Measurements from ENCODE around the gene GPC3. TPM values are rescaled to one million over a fixed set of nuclear protein-coding genes. Genes with fewer than 3 reads are reported as not detected.
A peak's percentile ranks its signal among the peaks of the same experiment; 100 is the strongest.

The GPC3 gene
- total RNA-seq, 4 donors from 2014 or later = 8.4 to 28.2 (median 20.4) TPM

DNA sequence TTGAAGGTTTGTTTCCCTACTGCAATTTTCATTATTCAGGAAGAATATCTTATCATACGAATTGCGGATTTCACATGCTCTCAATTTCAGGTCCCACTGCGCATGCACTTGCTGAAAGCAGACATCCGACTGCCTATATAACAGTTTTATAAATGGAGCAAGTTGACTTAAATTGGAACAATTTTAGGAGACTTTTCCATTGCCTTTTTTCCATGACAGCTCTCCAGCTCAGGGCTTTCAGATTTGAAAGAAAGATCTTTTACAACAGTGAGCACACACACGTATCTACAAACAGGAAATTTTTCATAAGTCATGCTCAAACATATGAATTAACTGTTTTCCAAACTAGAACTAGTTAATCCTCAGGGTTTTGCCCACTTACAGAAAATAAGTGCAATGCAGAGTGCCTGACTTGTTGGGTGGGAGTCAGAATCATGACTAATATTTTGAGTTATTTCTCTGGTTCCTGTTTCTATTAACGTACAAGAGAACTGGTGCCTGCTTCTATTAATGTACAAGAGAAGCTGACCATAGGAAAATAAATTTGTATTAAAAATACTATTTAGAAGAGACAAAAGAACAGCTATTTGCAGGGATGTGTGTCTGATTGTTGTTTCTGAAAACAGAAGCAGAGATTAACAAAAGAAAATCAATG lies 137.9 kb downstream of the GPC3 start:
- DNase-seq = no peak
- intact Hi-C loops (cut with DNase I) = no loop called here
- no peak overlapping the region for H3K4me3 ChIP-seq (replicated peaks in 1 of 3)

DNA sequence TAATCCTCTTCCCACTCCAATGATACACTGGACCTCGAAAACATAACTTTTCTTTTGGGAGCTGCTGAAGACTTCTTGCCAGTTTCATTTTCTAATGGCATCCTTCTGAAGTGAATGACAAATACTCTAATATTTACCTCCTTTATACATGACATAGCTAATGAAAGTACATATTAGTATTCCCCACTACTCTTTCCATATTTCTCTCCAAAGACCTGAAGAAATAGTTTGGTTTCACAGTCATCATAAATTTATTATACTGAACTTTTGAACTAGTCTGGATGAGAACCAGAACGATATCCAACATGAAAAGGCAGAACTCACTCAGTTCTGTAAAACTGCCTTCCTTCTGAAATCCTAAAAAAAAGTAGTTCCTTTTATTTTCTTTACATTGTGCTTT lies 139.1 kb downstream of the GPC3 start:
- H3K4me3 ChIP-seq (replicated peaks in 1 of 3) = no peak overlapping the region

More for the DNA sequence above, 137.9 kb downstream of the GPC3 start:
- 70 to 87% methylated on average over 6 of the region's 6 CpGs for WGBS, 2 donors
- H3K27ac ChIP-seq = no peak overlapping the region
- no peaks in the 10 kb centered on the region for H3K36me3 ChIP-seq
- H3K27me3 ChIP-seq = no peaks in the 10 kb centered on the region
- H3K9me3 ChIP-seq = no peaks in the 10 kb centered on the region
- no peak for TF ChIP-seq POLR2A (IDR thresholded peaks at IDR 0.05)
- TF ChIP-seq, protein P1, sequence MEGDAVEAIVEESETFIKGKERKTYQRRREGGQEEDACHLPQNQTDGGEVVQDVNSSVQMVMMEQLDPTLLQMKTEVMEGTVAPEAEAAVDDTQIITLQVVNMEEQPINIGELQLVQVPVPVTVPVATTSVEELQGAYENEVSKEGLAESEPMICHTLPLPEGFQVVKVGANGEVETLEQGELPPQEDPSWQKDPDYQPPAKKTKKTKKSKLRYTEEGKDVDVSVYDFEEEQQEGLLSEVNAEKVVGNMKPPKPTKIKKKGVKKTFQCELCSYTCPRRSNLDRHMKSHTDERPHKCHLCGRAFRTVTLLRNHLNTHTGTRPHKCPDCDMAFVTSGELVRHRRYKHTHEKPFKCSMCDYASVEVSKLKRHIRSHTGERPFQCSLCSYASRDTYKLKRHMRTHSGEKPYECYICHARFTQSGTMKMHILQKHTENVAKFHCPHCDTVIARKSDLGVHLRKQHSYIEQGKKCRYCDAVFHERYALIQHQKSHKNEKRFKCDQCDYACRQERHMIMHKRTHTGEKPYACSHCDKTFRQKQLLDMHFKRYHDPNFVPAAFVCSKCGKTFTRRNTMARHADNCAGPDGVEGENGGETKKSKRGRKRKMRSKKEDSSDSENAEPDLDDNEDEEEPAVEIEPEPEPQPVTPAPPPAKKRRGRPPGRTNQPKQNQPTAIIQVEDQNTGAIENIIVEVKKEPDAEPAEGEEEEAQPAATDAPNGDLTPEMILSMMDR (IDR thresholded peaks at IDR 0.05) = no peak
- no peaks in the 10 kb centered on the region for H3K4me1 ChIP-seq

DNA sequence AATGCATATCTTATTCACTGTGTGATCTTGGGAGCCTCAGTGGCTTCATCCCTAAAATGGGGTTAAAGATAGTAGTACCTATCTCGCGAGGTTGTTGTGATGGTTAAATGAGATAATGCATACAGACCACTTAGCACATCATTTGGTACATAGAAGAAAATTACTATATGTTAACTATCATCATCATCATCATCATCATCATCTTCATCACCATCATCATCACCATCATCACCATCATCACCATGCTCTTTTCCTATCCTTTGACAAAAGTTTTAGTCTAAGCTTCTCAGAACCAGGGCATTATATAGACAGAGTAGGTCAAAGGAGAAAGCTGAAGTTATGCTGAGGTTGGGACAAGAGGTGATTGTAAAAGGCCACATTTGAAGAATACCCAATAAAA lies 145.0 kb downstream of the GPC3 start:
- intact Hi-C loops (cut with DNase I) = no loop called here
- Histone ChIP-seq H3K9me3 (no peaks in the 10 kb centered on the region), H3K27me3 (no peaks in the 10 kb centered on the region), H3K4me1 (no peaks in the 10 kb centered on the region), H3K4me3 (replicated peaks in 1 of 3) (no peak overlapping the region), H3K36me3 (no peaks in the 10 kb centered on the region), H3K27ac (no peak overlapping the region)
- TF ChIP-seq, protein P1 (IDR thresholded peaks at IDR 0.05) = no peak
- TF ChIP-seq POLR2A (IDR thresholded peaks at IDR 0.05) = no peak
- DNase-seq = no peak
- 97 to 98% methylated on average over 2 of the region's 2 CpGs for WGBS, 2 donors

More for the DNA sequence above, 139.1 kb downstream of the GPC3 start:
- H3K27ac ChIP-seq = no peak overlapping the region
- intact Hi-C loops (cut with DNase I) = no loop called here
- H3K36me3 ChIP-seq = no peaks in the 10 kb centered on the region
- no peak for DNase-seq
- H3K27me3 ChIP-seq = no peaks in the 10 kb centered on the region
- no peaks in the 10 kb centered on the region for H3K9me3 ChIP-seq
- TF ChIP-seq, protein P1 (IDR thresholded peaks at IDR 0.05) = no peak
- TF ChIP-seq POLR2A (IDR thresholded peaks at IDR 0.05) = no peak
- 58 to 79% methylated on average over 2 of the region's 2 CpGs for WGBS, 2 donors
- no peaks in the 10 kb centered on the region for H3K4me1 ChIP-seq

DNA sequence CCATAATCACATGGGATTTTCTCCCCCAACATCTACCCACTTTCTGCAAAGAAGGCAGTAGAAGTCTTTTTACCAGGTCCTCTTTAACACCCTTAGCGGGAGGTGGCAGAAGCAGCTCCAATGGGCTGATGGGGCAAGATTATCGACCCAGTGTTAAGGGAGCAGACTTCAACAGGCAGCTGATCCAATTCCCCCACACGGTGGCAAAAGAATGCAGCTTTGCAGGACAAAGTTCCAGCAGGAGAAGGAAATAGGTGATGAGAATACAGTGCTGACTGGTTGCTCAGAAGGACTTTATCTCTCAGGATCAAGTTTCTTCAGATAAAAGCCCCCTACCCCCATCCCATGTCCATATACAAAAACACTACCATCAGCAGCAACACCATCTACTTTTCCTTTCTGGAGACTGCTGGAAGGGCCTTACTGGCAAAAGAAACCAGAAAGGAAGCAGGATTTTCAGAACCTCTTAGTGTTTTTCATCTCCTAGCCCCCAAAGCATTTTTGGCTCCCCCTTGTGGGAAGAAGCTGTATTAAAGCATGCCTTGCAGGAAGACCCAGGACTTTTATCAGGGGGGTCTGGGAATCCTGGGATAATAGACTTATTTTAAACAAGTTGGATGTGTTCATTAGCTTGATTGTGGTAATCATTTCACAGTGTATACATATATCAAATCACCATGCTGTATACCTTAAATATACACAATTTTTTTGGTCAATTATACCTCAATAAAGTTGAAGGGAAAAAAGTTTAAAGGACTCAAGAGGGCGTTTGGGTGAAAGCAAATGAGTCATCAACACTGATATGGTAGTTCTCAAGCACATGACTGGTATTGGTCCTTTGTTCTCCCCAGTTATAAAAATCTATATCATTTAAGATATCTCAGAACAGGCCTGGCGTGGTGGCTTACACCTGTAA lies 146.4 kb downstream of the GPC3 start:
- no peak for DNase-seq
- TF ChIP-seq POLR2A (IDR thresholded peaks at IDR 0.05) = no peak
- TF ChIP-seq, protein P1 (IDR thresholded peaks at IDR 0.05) = peak in 2 of 6 experiments; percentile 36 to 56
- WGBS, 2 donors = 69 to 73% methylated on average over 4 to 5 of the region's 5 CpGs
- H3K27ac ChIP-seq = no peak overlapping the region
- no peaks in the 10 kb centered on the region for H3K36me3 ChIP-seq
- no peaks in the 10 kb centered on the region for H3K9me3 ChIP-seq
- no peaks in the 10 kb centered on the region for H3K27me3 ChIP-seq
- intact Hi-C loops (cut with DNase I) = no loop called here
- no peak overlapping the region for H3K4me3 ChIP-seq (replicated peaks in 1 of 3)
- no peaks in the 10 kb centered on the region for H3K4me1 ChIP-seq

DNA sequence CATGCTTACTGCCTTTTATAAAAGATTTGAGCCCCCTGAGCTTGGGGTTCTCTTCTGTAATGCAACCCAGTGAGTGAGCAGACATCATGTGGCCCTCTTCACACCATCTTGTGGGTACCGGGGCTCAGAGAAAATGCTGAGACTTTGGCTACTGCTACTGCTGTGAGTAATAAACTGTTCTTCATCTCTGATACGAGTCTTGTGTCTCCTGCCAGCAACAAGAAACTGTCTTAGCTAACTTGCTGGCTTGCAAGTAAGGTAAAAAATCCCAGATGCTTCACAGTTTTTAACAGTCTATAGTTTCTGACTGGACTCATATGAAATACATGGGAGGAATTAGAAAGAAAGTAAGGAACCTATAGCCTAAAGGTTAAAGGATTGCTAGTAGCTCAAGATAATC lies 148.3 kb downstream of the GPC3 start:
- no peaks in the 10 kb centered on the region for H3K9me3 ChIP-seq
- 48 to 64% methylated on average over 2 of the region's 2 CpGs for WGBS, 2 donors

More for the DNA sequence above, 148.3 kb downstream of the GPC3 start:
- intact Hi-C loops (cut with DNase I) = no loop called here
- Histone ChIP-seq H3K36me3 (no peaks in the 10 kb centered on the region), H3K4me1 (no peaks in the 10 kb centered on the region), H3K27me3 (no peaks in the 10 kb centered on the region), H3K4me3 (replicated peaks in 1 of 3) (no peak overlapping the region), H3K27ac (no peak overlapping the region)
- no peak for DNase-seq
- TF ChIP-seq, protein P1 (IDR thresholded peaks at IDR 0.05) = no peak
- no peak for TF ChIP-seq POLR2A (IDR thresholded peaks at IDR 0.05)

All from thyroid gland (tissue), 4 donors.